ENCODE measurements around the gene CETN2. TPM values are rescaled to one million over a fixed set of nuclear protein-coding genes. Genes with fewer than 3 reads are reported as not detected.
"Not testable (repeated sequence)": the region's sequence is repeated elsewhere in the genome, so short reads cannot be mapped to it uniquely, and the experiment has no call there.

CETN2 gene
- polyA plus RNA-seq (ENCODE audit: insufficient read length in 4 of 4): 100 to 1,000 TPM; 106 to 131 (median 114) TPM

- DNase-seq (ENCODE audit: low read depth in 4 of 4, low spot score in 2 of 4): peak; percentile 64 to 85 (median 81)
Observed at GRCh38 chrX:152830312-152831305, at the start of gene CETN2, which contains the start of gene NSDHL. Gene CETN2 (minus strand): TSS chrX:152830757. CDS start chrX:152830710, 47 bp downstream. Gene NSDHL (plus strand): TSS chrX:152831063. CDS start chrX:152846325, 15,262 bp downstream.

DNA sequence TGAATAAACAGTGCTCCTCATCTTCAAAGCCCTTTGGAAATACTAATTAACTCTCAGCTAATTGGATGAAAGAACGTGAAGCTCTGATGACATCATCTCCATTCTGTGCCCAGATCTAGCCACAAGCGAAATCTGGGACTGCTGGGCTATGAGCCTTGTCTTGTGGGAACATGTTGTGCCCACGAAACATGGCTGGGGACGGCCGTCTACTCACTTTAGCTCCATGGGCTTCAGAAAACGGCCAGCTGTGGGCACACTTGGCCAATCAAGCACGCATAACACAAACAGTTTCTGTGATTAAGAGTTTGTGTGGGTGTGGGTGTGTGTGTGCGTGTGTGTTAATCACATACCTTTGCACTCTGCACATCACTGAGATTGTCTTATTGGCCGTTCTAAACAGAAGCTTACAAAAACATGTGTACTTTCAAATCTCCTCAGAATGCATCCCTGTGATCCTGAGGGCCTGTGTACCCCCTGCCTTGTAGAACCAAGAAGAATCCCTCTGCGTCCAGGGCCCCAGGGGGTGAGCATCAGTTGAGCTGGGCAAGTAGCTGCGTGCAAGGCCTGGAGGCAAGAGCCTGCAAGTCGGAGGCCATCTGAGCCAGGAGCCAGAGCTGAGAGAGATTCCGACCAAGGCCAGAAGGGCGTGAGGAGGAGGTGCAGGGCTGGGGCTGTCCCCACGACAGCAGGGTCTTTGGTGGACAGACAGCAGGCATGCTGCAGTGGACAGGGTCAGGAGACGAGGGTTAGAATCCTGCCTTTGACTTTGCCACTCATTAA lies 48.6 kb upstream of the CETN2 start:
- DNase-seq (ENCODE audit: low read depth in 4 of 4, low spot score in 2 of 4): no peak

GRCh38 chrX:152876931-152877840 lies 46.6 kb upstream of the CETN2 start:
- DNase-seq (ENCODE audit: low read depth in 4 of 4, low spot score in 2 of 4): no peak

DNA sequence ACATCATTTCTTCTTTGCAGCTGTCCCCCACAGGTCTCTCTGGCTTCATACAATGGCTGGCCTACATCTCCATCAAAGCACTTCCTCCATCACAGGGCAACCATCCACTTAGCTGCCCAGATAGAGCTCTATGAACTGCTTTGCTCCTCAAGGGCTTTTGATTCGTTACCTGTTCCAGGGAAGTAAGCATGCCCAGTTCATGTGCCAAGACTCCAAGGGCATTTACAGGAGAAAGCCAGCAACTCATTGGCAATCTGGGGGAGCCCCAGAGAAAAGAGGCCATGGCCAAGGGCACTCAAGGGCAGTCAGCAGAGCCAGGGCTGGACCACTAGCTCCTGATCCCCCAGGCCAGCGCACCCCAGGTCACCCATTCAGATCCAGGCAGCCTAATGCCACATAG lies 42.8 kb upstream of the CETN2 start:
- no peak for DNase-seq (ENCODE audit: low read depth in 4 of 4, low spot score in 2 of 4)

DNA sequence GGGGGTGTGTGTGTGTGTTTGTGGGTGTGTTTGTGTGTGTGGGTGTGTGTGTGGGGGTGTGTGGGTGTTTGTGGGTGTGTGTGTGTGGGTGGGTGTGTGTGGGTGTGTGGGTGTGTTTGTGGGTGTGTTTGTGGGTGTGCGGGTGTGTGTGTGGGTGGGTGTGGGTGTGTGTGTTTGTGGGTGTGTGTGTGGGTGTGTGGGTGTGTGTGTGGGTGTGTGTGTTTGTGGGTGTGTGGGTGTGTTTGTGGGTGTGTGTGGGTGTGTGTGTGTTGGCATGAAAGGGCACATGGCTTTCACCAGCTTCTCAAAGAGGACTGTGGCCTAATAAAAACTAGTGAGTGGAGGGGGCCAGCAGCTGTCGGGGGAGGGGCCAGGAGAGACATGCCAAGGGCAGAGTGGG lies 42.0 kb upstream of the CETN2 start:
- DNase-seq (ENCODE audit: low read depth in 4 of 4, low spot score in 2 of 4): no peak

DNA sequence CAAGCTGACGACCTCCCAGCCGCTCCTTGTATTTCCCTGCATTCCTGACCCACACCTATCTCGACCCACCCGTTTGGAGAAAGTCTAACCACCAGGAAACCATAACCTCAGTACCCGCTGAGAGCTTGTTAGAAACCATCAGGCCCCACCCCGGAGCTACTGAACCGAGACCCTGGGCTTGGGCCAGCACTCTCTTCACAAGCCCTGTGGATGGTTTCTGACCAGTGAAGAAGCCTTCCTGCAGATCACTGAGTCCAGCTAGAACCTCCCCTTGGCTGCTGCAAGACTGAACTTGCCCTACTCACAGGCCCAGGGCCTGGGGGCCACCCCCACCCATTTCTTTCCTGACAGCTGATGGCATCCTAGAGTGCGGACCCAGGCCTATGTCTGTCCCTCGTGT lies 40.7 kb upstream of the CETN2 start:
- DNase-seq (ENCODE audit: low read depth in 4 of 4, low spot score in 2 of 4): no peak

DNA sequence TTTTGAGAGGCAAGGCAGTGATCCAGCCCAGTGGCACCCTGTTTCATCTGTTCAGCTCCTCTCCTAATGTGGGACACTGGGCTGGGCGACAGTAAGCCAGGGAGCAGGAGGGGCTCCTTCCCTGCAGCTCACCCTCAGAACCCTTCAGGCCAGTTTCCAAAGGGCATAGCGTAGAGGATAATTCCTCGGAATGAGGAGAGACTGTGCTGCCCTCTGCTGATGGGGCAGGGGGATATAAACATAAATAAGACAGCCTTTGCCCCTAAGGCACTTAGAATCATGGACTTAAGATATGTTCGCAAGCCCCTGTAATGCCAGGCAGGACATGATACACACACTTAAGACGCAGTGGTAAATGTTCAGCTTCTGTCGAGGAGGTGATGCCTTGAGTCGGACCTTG lies 39.4 kb upstream of the CETN2 start:
- DNase-seq (ENCODE audit: low read depth in 4 of 4, low spot score in 2 of 4): no peak

- DNase-seq (ENCODE audit: low read depth in 4 of 4, low spot score in 2 of 4): no peak
Observed at GRCh38 chrX:152866386-152866785, 35.8 kb upstream of the CETN2 start.

GRCh38 chrX:152865232-152865920 lies 34.8 kb upstream of the CETN2 start:
- DNase-seq (ENCODE audit: low read depth in 4 of 4, low spot score in 2 of 4): no peak

GRCh38 chrX:152861826-152862225 lies 31.3 kb upstream of the CETN2 start:
- no peak for DNase-seq (ENCODE audit: low read depth in 4 of 4, low spot score in 2 of 4)

DNA sequence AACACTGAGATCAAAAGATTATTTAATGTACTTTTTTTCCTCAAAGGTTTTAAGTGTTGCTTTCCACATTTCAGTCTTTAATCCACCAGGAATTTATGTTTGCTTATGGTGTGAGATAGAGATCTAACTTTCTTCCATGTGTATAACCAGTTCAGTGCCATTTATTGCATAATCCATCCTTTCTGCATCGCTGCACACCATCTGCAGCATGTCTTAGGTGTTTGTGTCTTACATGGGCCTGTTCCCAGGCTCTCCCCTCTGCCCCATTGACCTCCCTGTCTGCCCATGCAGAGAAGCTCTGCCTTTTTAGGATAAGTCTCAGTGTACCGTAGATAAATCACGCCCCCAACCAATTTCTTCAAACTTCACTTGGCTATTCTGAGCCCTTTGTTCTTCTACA lies 30.6 kb upstream of the CETN2 start:
- DNase-seq (ENCODE audit: low read depth in 4 of 4, low spot score in 2 of 4): peak in 1 of 4 donors; percentile 13

- no peak for DNase-seq (ENCODE audit: low read depth in 4 of 4, low spot score in 2 of 4)
Observed at GRCh38 chrX:152853986-152854385, 23.4 kb upstream of the CETN2 start.

GRCh38 chrX:152850465-152850864 lies 19.9 kb upstream of the CETN2 start:
- no peak for DNase-seq (ENCODE audit: low read depth in 4 of 4, low spot score in 2 of 4)

DNA sequence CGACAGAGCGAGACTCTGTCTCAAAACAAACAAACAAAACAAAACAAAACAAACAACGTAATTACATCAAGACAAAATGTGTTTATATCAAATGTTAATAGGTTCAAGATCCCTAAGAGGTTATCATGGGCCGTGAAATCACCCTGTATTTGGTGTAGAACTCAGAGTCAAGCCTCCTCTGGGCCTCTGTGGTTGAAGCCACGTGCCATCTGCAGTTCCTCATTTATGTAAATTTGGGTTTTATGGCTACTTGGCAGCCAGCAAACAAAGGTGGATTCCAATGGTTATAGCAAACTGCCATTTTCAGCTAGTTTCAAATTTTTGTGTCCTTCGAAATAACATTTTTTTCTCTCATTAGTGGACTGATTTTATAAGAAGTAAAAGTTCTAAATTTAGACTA lies 16.7 kb upstream of the CETN2 start:
- DNase-seq (ENCODE audit: low read depth in 4 of 4, low spot score in 2 of 4): no peak

GRCh38 chrX:152845618-152846240 lies 15.2 kb upstream of the CETN2 start:
- no peak for DNase-seq (ENCODE audit: low read depth in 4 of 4, low spot score in 2 of 4)

DNA sequence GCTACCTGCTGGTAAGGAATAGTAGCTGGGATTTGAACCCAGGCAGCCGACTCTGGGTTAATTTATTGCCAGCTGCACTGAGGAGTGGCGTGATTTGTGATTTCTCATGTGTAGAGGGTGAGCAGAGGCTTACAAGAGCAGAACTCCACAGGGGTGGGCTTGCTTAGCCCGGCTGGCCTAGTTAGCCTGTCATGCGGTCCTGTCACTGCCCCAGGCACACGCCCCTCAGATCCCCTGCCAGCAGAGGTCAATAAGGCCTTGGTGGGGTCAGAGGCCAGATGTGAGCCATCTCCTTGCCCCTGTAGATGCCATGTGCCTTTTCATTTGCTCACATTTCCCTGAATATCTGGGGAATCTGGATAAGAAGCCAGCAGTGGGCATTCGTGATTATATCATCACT lies 13.7 kb upstream of the CETN2 start:
- DNase-seq (ENCODE audit: low read depth in 4 of 4, low spot score in 2 of 4): no peak

- no peak for DNase-seq (ENCODE audit: low read depth in 4 of 4, low spot score in 2 of 4)
Observed at GRCh38 chrX:152843852-152844251, 13.3 kb upstream of the CETN2 start.

GRCh38 chrX:152842772-152843338 lies 12.3 kb upstream of the CETN2 start:
- DNase-seq (ENCODE audit: low read depth in 4 of 4, low spot score in 2 of 4): no peak

DNA sequence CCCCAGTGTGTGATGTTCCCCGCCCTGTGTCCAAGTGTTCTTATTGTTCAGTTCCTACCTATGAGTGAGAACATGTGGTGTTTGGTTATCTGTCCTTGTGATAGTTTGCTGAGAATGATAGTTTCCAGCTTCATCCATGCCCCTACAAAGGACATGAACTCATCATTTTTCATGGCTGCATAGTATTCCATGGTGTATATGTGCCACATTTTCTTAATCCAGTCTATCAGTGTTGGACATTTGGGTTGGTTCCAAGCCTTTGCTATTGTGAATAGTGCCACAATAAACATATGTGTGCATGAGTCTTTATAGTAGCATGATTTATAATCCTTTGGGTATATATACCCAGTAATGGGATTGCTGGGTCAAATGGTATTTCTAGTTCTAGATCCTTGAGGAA lies 4.9 kb upstream of the CETN2 start:
- DNase-seq (ENCODE audit: low read depth in 4 of 4, low spot score in 2 of 4): not testable (repeated sequence)
